Endothelial cell of umbilical vein (primary cell): Measurements from ENCODE around the gene USP51. TPM values are rescaled to one million over a fixed set of nuclear protein-coding genes. Genes with fewer than 3 reads are reported as not detected.

Source experiments
- BruUV-seq: library from RNA; stranded (reverse); fragments of 400-500 nt; replicated peaks from 2 replicates; lab custom pipeline; 2021; lab: Mats Ljungman, UMichigan
- CTCF ChIA-PET: fragments of 300-600, 350-600 bp; sonication (Branson Sonifier 250); formaldehyde crosslinking; loops from one replicate; lab custom pipeline; 2021; ENCODE audit warnings: antibody characterized with exemption, inconsistent platforms; lab: Charles Lee
- POLR2A ChIA-PET: fragments of 300-600, 350-600 bp; sonication (Branson Sonifier 250); formaldehyde crosslinking; loops from one replicate; lab custom pipeline; 2021; ENCODE audit warnings: antibody characterized with exemption, inconsistent platforms; lab: Charles Lee
- DNase-seq: peaks from one replicate; pipeline ENCODE4 v3.0.0-alpha.2; 2011; ENCODE audit warnings: low read depth, low spot score
- FAIRE-seq: peaks from 2 replicates; lab custom pipeline; 2011; peaks lifted over from hg19 to GRCh38; lab: Jason Lieb, UNC
- H2AFZ ChIP-seq: 2 replicates; pipeline ENCODE4 v1.6.0; 2012; ENCODE audit warnings: low read depth, low read length, control low read depth, inconsistent platforms
- H3K27ac ChIP-seq: 2 replicates; pipeline ENCODE4 v1.5.1; 2011; ENCODE audit warnings: low read depth, mild to moderate bottlenecking, control low read depth, low read length, moderate library complexity; ENCODE audit not compliant: insufficient read depth
- H3K27me3 ChIP-seq, 2 experiments: 2 replicates each; pipeline versions ENCODE4 v1.6.0 to v1.6.1; 2011; ENCODE audit warnings: low read length in 2 of 2, mixed read lengths in 1 of 2; ENCODE audit not compliant: control insufficient read depth in 2 of 2, insufficient read depth in 2 of 2
- H3K36me3 ChIP-seq, 2 experiments: 2 replicates in 1 of 2; 3 replicates in 1 of 2; pipeline ENCODE4 v1.5.1; 2011; ENCODE audit warnings: low read length in 2 of 2, mild to moderate bottlenecking in 1 of 2, moderate library complexity in 1 of 2; ENCODE audit not compliant: control insufficient read depth in 2 of 2, insufficient read depth in 2 of 2; ENCODE audit errors: extremely low read depth in 1 of 2
- H3K4me1 ChIP-seq: 3 replicates; pipeline ENCODE4 v1.5.1; 2011; ENCODE audit warnings: mild to moderate bottlenecking, low read length; ENCODE audit not compliant: control insufficient read depth, insufficient read depth; ENCODE audit errors: extremely low read depth
- H3K4me2 ChIP-seq: 2 replicates; pipeline ENCODE4 v1.6.1; 2011; ENCODE audit warnings: low read length, control low read depth, mixed read lengths; ENCODE audit not compliant: insufficient read depth
- H3K4me3 ChIP-seq, 3 experiments: fragments of 200-600 bp in 1 of 3; sonication (generic), shearing (Covaris generic) in 1 of 3; replicated peaks in 1 of 3; 2 replicates each; pipeline ENCODE4 v1.5.1; 2011 to 2016; ENCODE audit warnings: control low read depth in 3 of 3, low read length in 3 of 3, mild to moderate bottlenecking in 2 of 3, inconsistent platforms in 1 of 3, low read depth in 1 of 3, moderate library complexity in 1 of 3; ENCODE audit not compliant: insufficient read depth in 1 of 3
- H3K79me2 ChIP-seq: 2 replicates; pipeline ENCODE4 v1.6.0; 2012; ENCODE audit warnings: low read length, inconsistent platforms; ENCODE audit not compliant: control insufficient read depth, insufficient read depth
- H3K9ac ChIP-seq: replicated peaks from 2 replicates; pipeline ENCODE3; 2011; ENCODE audit warnings: low read length, control low read depth; ENCODE audit not compliant: insufficient read depth; ENCODE audit errors: extremely low read depth
- H3K9me1 ChIP-seq: replicated peaks from 3 replicates; pipeline ENCODE4 v1.6.0; 2011; ENCODE audit warnings: mild to moderate bottlenecking, low read length; ENCODE audit not compliant: control insufficient read depth, insufficient read depth; ENCODE audit errors: extremely low read depth
- H3K9me3 ChIP-seq: replicated peaks from 2 replicates; pipeline ENCODE4 v1.5.1; 2012; ENCODE audit warnings: low read length, inconsistent platforms; ENCODE audit not compliant: control insufficient read depth, insufficient read depth
- H4K20me1 ChIP-seq: replicated peaks from 2 replicates; pipeline ENCODE3; 2011; ENCODE audit warnings: mild to moderate bottlenecking, low read length; ENCODE audit not compliant: control insufficient read depth, insufficient read depth; ENCODE audit errors: extremely low read depth
- EZH2 ChIP-seq: IDR thresholded peaks from 2 replicates; pipeline ENCODE4 v1.6.1; 2012; ENCODE audit warnings: borderline replicate concordance, low read depth, mild to moderate bottlenecking, moderate library complexity, low read length, inconsistent platforms; ENCODE audit not compliant: severe bottlenecking
- FOS ChIP-seq: IDR thresholded peaks from 2 replicates; pipeline ENCODE4 v1.6.1; 2011; ENCODE audit warnings: mild to moderate bottlenecking, low read length, moderate library complexity, borderline replicate concordance; ENCODE audit not compliant: insufficient read depth
- GATA2 ChIP-seq: IDR thresholded peaks from 2 replicates; pipeline ENCODE4 v1.7.0; 2011; ENCODE audit warnings: low read depth, mild to moderate bottlenecking, moderate library complexity, mixed read lengths, low read length; ENCODE audit not compliant: insufficient read length, insufficient read depth
- JUN ChIP-seq: IDR thresholded peaks from 2 replicates; pipeline ENCODE4 v1.6.1; 2011; ENCODE audit warnings: borderline replicate concordance, low read depth; ENCODE audit not compliant: insufficient read length, insufficient read depth
- MYC ChIP-seq: IDR thresholded peaks from one replicate; pipeline ENCODE4 v1.6.1; 2011; ENCODE audit warnings: mild to moderate bottlenecking, low read depth, low read length
- POLR2A ChIP-seq: IDR thresholded peaks from 2 replicates; pipeline ENCODE4 v1.6.1; 2012; ENCODE audit warnings: low read depth, mild to moderate bottlenecking, control low read depth, low read length
- POLR2AphosphoS5 ChIP-seq: IDR thresholded peaks from 2 replicates; pipeline ENCODE4 v1.6.1; 2012; ENCODE audit warnings: low read depth, mild to moderate bottlenecking, control low read depth, low read length, moderate library complexity; ENCODE audit not compliant: insufficient read depth
- dilution Hi-C: fragments of 300-500 bp; cut with MboI; formaldehyde crosslinking; loops from one replicate; pipeline ENCODE4 v1.15.0; 2019; ENCODE audit warnings: low sequenced_read_pairs; ENCODE audit not compliant: extremely low pct_ligation_motif_present
- intact Hi-C: fragments of 100-400 bp; cut with micrococcal nuclease; formaldehyde crosslinking; loops from one replicate; pipeline ENCODE4 v1.10.0; 2022
- polyA plus RNA-seq, 4 experiments: library from polyadenylated mRNA; depleted of rRNA in 3 of 4; stranded (reverse) in 3 of 4; unstranded in 1 of 4; fragments of >200 nt; gene quantifications; 2 replicates each; pipeline versions ENCODE4 v1.2.1 to v1.2.3, GENCODE V29; 2011 to 2012; ENCODE audit warnings: missing spikeins in 1 of 4
- total RNA-seq: library from RNA; stranded (reverse); gene quantifications from 2 replicates; pipeline ENCODE4 v1.2.3, GENCODE V29; 2021
- TF ChIP-seq, protein P1 (sequence below): IDR thresholded peaks from 2 replicates; pipeline ENCODE4 v1.6.1; 2011; ENCODE audit not compliant: insufficient read depth, insufficient read length
- TF ChIP-seq, protein P2 (sequence below), 2 donors: IDR thresholded peaks; 1 replicate in 1 of 2; 2 replicates in 1 of 2; pipeline ENCODE4 v1.5.1; 2011; ENCODE audit warnings: low read length in 2 of 2, mild to moderate bottlenecking in 2 of 2, moderate library complexity in 2 of 2, control low read depth in 1 of 2, inconsistent platforms in 1 of 2, low read depth in 1 of 2; ENCODE audit not compliant: insufficient read depth in 1 of 2; ENCODE audit errors: extremely low read depth in 1 of 2

Gene USP51
- total and polyA plus RNA-seq, 2 donors (not counting 3 experiments of a cell fraction or from before 2014, with no cell fraction given), result 0.77 to 0.86 TPM

DNA sequence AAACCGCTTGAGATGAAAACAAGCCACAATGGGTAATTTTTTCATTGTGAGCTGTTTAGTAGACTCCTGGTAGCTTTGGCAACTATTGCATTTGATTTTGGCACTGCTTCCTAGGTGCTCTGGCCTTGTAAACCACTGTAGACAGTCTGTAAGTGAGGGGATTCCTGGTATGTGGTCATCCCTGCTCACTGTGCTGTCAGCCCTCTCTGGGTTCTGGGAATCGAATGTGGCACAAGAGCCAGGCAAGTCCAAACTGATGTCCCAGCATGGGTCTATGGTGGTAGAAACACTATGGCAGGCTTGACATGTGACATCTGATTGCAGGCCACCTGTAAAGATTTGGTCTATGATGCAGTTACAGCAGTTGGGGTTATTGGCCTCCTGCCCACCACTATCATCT, 2.5 kb downstream of the USP51 start:
- Histone ChIP-seq H2AFZ (no peak overlapping the region), H3K4me3 (no peak overlapping the region), H3K36me3 (no peaks in the 10 kb centered on the region), H4K20me1 (no peaks in the 10 kb centered on the region), H3K9me3 (no peaks in the 10 kb centered on the region), H3K9me1 (no peaks in the 10 kb centered on the region), H3K27me3 (no peaks in the 10 kb centered on the region), H3K79me2 (no peaks in the 10 kb centered on the region), H3K9ac (no peak overlapping the region), H3K4me1 (peaks cover 2% of the 10 kb centered on the region), H3K27ac (no peak overlapping the region), H3K4me2 (no peak overlapping the region)
- dilution Hi-C loops (no loop called here), intact Hi-C loops (no loop called here)
- POLR2A ChIA-PET, result no interaction called here
- DNase-seq (no peak), FAIRE-seq (no peak)
- no TSS peak for BruUV-seq
- TF ChIP-seq, protein P1, sequence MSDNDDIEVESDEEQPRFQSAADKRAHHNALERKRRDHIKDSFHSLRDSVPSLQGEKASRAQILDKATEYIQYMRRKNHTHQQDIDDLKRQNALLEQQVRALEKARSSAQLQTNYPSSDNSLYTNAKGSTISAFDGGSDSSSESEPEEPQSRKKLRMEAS, result no peak
- TF ChIP-seq, protein P2, sequence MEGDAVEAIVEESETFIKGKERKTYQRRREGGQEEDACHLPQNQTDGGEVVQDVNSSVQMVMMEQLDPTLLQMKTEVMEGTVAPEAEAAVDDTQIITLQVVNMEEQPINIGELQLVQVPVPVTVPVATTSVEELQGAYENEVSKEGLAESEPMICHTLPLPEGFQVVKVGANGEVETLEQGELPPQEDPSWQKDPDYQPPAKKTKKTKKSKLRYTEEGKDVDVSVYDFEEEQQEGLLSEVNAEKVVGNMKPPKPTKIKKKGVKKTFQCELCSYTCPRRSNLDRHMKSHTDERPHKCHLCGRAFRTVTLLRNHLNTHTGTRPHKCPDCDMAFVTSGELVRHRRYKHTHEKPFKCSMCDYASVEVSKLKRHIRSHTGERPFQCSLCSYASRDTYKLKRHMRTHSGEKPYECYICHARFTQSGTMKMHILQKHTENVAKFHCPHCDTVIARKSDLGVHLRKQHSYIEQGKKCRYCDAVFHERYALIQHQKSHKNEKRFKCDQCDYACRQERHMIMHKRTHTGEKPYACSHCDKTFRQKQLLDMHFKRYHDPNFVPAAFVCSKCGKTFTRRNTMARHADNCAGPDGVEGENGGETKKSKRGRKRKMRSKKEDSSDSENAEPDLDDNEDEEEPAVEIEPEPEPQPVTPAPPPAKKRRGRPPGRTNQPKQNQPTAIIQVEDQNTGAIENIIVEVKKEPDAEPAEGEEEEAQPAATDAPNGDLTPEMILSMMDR (IDR thresholded peaks at IDR 0.05; ENCODE audit: extremely low read depth in 1 of 2, insufficient read depth in 1 of 2, low read depth in 1 of 2, low read length in 2 of 2), result no peak
- no peak for TF ChIP-seq EZH2
- no peak for TF ChIP-seq POLR2AphosphoS5
- TF ChIP-seq FOS, result no peak
- no peak for TF ChIP-seq MYC
- no peak for TF ChIP-seq JUN
- no peak for TF ChIP-seq GATA2
- no peak for TF ChIP-seq POLR2A
- CTCF ChIA-PET, result no interaction called here
